HG02973 (cell line): ENCODE results near the gene TBC1D2.
"Not testable (repeated sequence)": the region's sequence is repeated elsewhere in the genome, so short reads cannot be mapped to it uniquely, and the experiment has no call there.

ENCODE experiments used
- ATAC-seq: cut with Tn5 transposase; IDR thresholded peaks from one replicate; pipeline ENCODE4 v1.9.1; 2021; ENCODE audit warnings: moderate library complexity; ENCODE audit not compliant: unreplicated experiment

TBC1D2 gene

DNA sequence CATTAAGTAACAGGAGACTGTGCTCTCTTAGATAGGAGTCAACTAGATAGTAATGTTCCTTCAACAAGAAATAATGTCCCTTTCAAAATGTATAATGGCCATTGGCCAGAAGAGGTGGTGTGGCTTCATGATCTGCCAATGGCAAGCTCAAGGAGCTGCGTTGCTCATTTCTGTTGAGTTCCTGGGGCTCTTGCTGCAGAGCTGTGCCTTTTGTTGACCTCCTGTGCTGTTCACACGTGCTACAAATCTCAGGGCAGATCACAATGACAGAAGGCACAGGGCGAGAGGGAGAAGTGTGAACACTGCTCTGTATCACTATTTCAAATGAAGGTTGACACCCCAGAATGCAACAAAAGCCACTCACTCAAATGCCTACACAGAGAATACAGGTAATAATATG is 16.0 kb upstream of the TBC1D2 start:
- ATAC-seq: no peak

DNA sequence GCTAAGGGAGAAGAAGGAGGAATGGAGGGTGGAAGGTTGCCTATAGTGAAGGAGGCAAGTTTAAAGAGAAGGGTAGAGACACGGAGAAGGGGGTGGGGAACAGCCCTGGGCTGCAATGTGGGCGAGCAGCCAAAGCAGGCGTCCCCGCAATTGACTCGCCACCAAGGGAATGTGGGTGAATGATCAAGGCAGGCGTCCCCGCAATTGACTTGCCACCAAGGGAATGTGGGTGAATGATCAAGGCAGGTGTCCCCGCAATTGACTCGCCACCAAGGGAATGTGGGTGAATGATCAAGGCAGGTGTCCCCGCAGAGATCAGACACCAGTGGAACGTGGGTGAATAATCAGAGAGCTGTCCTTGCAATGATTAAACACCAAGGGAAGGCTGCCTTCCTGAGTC is 14.8 kb upstream of the TBC1D2 start:
- ATAC-seq: not testable (repeated sequence)

DNA sequence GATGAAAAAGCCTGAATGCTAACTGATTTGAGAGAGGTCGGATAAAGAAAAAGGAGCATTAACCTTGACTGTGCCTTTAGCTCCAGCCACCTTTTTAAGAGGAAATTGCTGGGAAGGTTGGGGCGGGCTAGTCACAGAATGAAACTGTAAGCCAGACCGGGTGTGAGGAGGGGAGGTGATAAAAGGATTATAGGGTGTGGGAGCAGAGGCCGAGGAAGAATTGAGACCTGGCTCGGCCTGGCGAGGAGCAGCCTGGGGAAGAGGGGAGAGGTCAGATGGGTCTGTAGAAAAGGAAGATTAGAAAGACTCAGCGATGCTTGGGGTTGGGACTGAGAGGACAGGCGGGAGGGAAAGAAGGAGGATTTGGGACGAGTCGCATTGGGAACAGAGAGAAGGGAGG is 14.2 kb upstream of the TBC1D2 start:
- not testable (repeated sequence) for ATAC-seq

DNA sequence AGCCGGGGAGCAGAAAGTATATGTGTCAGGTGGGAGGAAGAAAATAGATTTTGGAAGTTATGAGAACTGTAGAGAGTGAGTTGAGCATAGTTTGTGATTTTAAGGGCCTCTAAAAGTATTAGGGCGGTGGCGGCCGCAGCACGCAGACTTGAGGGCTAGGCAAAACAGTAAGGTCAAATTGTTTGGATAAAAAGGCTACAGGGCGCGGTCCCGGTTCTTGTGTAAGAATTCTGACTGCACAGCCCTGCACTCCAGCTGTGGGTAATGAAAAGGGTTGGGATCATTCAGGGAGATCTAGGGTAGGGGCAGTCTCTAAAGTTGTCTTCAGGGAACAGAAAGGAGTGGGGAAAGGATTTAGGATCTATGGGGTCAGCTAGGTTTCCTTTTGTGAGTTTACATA is 12.1 kb upstream of the TBC1D2 start:
- not testable (repeated sequence) for ATAC-seq

DNA sequence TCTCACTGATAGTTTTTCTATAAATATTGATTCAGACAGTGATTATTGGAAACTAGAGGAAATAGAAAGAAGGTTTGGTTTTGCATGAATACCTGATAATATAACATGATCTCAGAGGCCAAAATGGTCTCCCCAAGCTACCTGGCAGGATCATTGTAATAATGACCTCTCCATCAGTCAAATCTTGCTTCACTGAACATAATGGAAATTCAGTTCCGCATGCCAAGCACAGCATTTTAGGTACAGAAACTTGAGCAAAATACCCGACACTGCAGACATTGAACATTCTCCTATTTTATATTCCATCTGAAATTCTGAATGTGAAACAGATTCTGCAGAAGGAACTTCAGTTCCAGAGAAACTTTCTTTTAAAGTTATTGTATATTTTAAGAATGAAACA is 9.1 kb upstream of the TBC1D2 start:
- no peak for ATAC-seq

DNA sequence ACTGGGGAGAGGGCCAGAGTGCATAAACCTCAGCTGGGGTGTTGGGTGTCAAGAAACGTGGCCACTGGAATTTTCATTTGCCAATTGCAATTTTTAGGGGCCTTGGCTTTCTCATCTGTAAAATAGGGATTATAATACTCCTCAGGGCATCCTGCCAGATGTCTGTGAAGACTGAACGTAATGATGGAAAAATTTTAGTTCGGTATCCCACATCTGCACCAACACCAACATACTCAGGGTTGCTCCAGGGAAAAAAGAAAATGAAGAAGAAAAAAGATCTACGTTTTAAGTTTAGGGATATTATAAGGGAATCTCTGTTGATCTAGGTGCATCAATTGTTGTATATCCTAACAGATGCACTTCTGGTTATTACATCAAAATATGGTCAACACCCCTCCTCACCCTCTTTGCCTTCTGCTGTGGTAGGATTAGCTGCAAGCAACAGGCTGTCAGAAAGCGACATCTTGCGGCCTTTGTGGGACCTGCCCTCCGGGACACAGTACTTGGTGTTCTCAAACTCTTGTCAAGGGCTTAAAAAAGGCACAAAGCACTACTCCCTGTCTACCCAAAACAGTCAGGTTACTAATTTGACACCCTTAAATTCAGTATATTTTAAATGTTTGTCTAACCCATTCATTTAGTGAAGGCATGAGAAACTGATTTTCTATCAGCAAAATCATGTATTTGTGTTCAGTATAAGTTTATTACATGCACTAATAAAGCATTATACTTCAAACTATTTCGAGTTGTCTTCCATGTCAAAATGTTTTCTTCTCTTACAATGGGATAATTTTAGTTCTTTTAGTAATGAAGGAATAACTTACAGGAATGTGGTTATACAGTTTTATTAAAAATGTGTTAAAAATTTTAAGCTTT is 8.3 kb upstream of the TBC1D2 start:
- ATAC-seq: peak; percentile 78

DNA sequence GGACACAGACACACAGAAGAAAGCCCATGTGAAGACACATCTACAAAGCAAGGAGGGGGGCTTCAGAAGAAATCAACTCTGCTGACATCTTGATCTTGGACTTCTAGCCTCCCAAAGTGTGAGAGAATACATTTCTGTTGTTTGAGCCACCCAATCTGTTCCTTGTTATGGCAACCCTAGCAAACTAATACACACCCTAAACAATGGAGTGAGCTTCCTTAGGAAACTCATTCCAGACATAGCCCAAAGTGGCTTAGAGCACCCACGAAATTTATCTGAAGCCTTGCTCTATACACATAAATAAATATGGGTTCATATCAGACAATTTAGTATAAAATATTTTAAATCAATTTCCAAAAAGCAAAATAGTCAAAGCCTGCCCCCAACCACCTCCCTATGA is 7.6 kb upstream of the TBC1D2 start:
- no peak for ATAC-seq

DNA sequence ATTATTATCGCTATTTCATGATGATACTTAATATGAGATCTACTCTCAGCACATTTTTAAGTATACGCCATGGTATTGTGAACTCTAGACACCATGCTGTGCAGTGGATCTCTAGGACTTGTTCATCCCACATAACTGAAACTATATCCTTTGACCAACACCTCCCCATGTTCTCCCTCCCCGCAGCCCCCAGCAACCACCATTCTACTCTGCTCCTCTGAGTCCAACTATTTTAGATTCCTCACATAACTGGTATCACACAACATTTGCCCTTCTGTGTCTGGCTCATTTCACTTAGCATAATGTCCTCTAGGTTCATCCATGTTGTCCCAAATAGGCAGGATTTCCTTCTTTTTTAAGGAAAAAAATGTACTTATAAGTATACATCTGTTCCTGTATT is 6.6 kb upstream of the TBC1D2 start:
- no peak for ATAC-seq

DNA sequence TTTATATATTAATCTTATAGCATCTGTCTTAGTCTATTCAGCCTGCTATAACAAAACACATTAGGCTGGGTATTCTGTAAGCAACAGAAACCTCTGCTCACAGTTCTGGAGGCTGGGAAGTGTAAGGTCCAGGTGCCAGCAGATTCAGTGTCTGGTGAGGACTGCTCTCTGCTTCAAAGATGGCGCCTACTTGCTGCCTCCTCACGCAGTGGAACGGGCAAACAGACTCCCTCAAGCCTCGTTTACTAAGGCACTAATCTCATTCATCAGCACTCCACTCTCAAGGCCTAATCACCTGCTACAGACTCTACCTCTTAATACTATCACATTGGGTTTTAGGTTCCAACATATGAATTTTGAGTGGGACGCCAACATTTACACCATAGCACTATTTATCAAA is 5.2 kb upstream of the TBC1D2 start:
- no peak for ATAC-seq

DNA sequence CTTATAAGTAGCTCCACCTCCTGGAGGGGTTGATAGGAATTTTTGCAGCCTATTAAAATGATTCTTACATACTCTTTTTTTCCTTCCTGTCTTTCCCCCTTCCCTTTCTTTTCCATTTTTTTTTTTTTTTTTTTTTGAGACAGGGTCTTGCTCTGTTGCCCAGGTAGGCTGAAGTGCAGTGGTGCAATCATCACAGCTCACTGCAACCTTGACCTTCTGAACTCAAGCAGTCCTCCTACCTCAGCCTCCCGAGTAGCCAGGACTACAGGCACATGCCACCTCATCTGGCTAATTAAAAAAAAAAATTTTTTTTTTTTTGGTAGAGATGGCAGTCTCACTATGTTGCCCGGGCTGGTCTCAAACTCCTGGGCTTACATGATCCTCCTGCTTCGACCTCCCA is 4.3 kb upstream of the TBC1D2 start:
- no peak for ATAC-seq

DNA sequence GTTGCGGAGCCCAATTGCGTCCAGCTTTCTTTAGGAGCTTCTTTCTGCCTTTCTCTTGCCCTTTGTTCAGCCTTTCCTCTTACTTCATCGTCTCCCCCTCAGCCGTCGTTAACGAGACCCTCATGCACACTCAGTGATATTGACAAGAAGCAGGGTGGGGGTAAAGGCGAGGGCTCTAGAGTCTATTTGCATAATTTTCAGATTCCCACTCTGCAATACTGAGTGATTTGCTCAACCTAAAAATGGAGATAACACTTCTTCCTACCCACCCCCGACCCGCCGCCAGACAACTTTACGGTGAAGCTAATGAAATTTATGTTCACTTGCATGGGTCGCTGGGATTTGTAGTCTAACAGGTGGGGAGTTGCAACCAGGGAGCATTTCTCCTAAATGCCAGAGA is 1.3 kb upstream of the TBC1D2 start:
- no peak for ATAC-seq

DNA sequence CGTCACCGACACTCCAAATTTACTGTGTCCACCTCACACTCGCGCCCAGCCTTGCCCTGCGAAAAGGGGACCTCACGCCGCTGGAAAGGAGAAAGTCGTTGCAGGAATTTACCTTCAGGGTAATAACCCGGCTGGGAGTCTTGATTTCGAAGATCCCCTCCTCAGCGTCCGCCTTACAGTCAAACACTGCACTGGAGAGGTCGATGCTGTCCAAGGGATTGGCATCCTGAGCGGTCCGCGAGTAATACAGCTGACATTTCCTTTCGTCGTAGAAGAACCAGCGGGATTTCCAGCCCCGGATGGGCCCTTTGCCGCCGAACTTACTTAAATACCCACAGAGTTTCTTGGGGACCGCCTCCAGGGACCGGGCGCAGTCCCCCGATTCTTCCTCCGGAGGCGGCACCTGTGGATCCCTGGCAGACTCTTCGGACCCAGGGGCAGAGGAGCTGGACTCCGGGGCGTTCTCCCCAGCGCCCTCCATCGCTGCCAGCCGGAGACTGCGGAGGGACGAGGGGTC is 330 bp downstream of the TBC1D2 start:
- ATAC-seq: peak; percentile 17

DNA sequence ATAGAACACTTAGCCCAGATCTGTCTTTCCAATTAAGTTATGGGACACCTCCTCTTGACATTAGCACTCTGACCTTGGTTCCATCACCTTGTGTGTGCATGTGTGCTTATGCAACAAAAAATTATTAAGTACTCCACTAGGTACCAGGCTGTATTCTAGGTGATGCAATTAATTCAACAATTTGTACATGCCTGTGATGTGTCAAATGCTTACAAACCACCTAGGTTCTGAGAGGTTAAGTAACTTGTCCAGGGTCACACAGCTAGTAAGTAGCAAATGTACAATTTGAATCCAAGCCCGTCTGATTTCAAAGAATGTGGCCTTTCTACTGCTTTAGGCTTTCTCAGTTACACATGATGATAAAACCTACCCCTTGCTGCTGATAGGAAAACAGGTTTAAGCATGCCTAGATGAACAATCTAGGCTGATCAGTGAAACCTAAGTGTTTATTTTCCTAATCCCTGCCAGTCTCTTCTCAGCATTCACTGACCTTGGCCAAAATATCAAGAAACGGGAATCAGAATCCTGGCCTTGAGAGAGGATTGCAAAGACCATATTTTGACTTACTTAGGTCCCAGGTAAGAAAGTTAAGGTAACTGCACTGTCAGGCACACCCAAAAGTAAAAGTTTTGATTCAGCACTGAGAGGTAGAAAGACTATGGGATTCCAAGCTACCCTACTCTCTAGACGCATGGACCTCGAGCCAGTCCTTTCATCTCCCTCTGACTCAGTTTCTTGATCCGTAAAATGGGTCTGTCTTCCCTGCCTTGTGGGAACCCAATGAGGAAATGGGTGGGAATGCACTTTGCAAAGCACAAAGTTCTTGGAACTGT is 1.0 kb downstream of the TBC1D2 start:
- ATAC-seq: no peak

DNA sequence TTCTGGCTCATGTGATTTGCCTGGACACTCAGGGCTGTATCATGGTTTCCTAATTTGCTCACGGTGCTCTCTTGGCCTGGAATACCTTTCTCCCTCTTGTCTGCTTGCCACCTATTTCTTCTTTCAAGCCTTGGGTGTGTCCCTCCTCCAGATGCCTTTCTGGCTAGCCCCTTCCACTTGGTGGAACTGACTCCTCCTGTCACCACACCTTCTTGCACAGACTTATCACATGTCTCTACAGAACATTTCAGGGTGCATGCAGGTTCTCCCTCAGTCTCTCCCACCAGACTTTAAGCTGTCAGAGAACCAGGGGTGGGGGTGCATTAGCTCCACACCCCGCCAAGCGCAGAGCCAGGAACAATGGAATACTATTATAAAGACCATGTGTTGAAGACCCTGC is 1.9 kb downstream of the TBC1D2 start:
- no peak for ATAC-seq

DNA sequence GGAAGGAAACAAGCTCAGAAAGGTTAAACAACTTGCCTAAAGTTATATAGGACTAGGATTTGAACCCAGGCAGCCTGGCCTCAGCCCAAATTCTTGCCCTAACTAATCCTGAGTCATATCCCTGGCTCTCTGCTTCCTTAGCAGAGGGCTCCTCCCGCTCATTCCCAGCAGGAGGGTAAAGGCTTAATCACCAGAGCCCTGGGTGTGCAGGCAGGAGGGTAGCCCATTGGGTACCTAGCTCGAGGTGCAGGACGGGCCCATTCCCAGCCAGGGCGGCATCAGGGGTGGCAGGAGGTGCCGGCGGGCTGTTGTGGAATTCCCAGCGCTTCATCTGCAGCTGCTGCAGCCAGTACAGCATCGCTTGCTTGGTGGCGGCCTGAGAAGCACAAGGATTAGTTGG is 3.9 kb downstream of the TBC1D2 start:
- ATAC-seq: no peak

DNA sequence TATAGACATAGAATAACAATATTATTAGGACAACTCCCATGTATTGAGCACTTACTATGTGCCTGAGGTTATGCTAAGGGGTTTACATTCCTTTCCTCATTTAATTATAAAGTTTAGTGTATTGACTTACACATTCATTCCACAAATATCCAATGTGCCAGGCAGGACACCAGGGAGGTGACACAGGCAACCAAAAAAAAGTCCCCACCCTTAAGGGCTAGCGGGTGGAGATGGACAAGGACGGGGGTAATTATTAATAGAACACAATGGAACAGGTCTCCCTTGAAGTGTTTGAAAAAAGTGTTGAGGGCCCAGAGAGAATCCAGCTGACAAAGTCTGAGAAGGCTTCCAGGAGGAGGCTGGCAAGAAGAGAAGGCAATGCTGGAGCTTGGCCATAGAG is 5.7 kb downstream of the TBC1D2 start:
- ATAC-seq: no peak

DNA sequence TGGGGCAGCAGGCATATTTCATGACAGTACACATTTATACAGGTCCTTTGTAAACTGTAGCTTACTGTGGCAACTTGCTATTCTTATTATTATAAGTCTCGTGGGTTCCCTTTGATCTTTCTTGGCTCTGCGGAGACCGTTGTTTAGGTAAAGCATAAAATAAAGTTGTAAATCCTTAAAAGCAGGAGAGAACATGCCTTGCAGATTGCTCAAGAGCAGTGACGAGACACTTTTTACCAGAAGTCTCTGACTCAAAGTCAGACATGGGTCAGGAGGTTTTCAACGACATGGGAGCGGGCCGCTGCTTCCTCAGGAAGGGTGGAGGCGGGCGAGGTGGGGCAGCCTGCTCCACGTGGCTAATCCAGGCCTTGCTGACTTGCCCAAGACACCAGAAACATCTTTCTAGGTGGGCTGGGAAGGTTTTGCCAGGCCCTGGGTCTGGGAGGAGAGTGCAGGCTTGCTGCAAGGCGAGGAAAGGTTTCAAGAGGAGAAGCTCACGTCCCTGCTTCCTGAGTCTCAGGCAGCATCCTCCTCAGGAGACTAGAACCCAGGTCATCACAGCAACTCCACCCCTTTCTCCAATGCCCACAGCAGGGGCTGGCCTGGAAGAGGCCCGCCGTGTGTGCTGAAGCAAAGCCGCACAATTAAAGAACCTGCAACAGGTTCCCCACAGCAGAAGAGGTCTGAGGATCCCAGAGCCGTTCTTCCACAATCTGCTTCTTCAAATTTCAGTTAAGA is 6.5 kb downstream of the TBC1D2 start:
- no peak for ATAC-seq

DNA sequence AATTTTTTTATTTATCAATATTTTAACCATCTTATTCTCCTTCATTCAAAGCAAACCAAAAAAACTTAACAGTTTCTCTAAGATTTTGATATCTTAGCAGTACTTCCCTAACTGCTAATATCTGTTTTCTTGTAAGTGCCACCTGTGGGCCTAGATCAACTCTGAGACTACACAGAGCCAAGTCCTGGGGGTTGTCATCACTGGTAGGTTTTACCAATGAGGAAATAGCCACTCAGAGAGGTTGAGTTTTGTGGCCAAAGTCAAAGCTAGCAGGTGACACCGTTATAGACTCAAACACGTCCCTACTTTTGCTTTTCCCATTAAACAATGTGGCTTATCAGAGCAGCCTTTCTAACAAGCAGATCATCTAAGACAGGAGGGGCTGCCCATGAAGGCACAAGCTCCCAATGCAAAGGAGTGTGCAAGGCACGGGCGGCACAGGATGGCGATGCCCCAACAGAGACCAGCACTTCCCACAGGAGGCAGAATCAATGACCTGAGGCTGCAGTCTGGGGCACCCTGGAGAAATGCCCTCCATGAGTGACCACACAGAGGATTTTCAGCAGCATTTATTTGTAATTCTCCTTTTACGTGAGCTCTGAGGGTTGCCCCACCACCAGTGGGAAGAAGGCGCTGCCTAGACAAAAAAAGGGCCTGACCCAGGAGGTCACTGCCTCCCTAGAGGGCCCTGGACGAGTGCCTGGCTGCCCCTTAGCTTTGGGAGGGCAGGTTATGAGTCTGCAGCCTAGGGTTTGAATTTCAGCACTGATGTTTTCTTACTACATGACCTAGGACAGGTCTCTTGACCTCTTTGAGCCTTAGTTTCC is 7.4 kb downstream of the TBC1D2 start:
- no peak for ATAC-seq

DNA sequence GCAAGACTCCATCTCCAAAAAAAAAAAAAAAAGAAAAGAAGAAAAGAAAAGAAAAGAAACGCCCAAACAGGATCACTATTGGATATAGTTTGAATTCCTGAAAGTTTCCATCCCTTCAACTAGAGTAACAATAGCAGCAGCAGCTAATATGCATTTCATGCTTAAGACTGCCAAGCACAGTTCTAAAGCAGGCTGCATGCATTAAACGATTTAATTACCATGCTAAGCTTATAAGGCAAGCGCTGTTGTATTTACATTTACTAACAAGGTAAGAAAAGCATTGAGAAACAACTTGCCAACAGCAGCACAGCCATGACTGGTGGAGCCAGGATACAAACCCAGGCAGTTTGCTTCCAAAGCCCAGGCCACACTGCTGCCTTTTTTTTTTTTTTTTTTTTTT is 13.0 kb downstream of the TBC1D2 start:
- ATAC-seq: no peak
